HepG2 (cell line): ENCODE measurements around the gene DIS3L2. TPM values are rescaled to one million over a fixed set of nuclear protein-coding genes. Genes with fewer than 3 reads are reported as not detected.

Experiments used
- ATAC-seq: fragments of 200-7000 bp; cut with Tn5 transposase; 3 replicates; pipeline ENCODE4 v1.9.1; 2020; ENCODE audit warnings: mild to moderate bottlenecking, moderate library complexity
- BruUV-seq: library from RNA; stranded (reverse); fragments of 400-500 nt; replicated peaks from 2 replicates; lab custom pipeline; 2021; lab: Mats Ljungman, UMichigan
- CTCF ChIA-PET: fragments of 300-600 bp; formaldehyde crosslinking; extraction: SDS; loops from one replicate; lab custom pipeline; 2021; ENCODE audit warnings: low total read pairs, inconsistent platforms, low intra/inter-chr PET ratio; lab: Yijun Ruan, JAX
- POLR2A ChIA-PET: fragments of 350-600 bp; sonication (Branson Sonifier 250); formaldehyde crosslinking; loops from one replicate; lab custom pipeline; 2020; ENCODE audit warnings: antibody characterized with exemption, inconsistent platforms; lab: Yijun Ruan, JAX
- DNase-seq: peaks from one replicate; pipeline ENCODE4 v3.0.0-alpha.2; 2015; ENCODE audit warnings: low spot score
- FAIRE-seq: peaks from 3 replicates; lab custom pipeline; 2011; peaks lifted over from hg19 to GRCh38; lab: Jason Lieb, UNC
- H2AFZ ChIP-seq: one replicate; pipeline ENCODE4 v1.6.1; 2011; ENCODE audit warnings: low read length, inconsistent platforms
- H3K27ac ChIP-seq: fragments of 300-600 bp; 3 replicates; pipeline ENCODE4 v1.8.0; 2011; ENCODE audit warnings: mixed run types, mild to moderate bottlenecking, mixed read lengths, low read length, inconsistent platforms; ENCODE audit not compliant: insufficient read depth; ENCODE audit errors: extremely low read length
- H3K27me3 ChIP-seq, 2 experiments: fragments of 200-600 bp in 1 of 2; 2 replicates in 1 of 2; 3 replicates in 1 of 2; pipeline versions ENCODE4 v1.6.0 to v1.8.0; 2011; ENCODE audit warnings: low read length in 2 of 2, mild to moderate bottlenecking in 2 of 2, moderate library complexity in 2 of 2, inconsistent platforms in 1 of 2; ENCODE audit not compliant: insufficient read depth in 2 of 2, control insufficient read depth in 1 of 2
- H3K36me3 ChIP-seq, 2 experiments: fragments of 200-600 bp in 1 of 2; replicated peaks in 1 of 2; 2 replicates in 1 of 2; 3 replicates in 1 of 2; pipeline versions ENCODE4 v1.5.1 to v1.8.0; 2011; ENCODE audit warnings: low read length in 2 of 2, inconsistent platforms in 1 of 2; ENCODE audit not compliant: insufficient read depth in 2 of 2, control insufficient read depth in 1 of 2
- H3K4me1 ChIP-seq: 2 replicates; pipeline ENCODE4 v1.5.1; 2012; ENCODE audit warnings: low read length, inconsistent platforms; ENCODE audit not compliant: insufficient read depth
- H3K4me2 ChIP-seq: 2 replicates; pipeline ENCODE4 v1.6.0; 2011; ENCODE audit warnings: low read depth, low read length, inconsistent platforms
- H3K4me3 ChIP-seq, 3 experiments: fragments of 200-600 bp in 1 of 3; sonication (generic), shearing (Covaris generic) in 1 of 3; replicated peaks in 1 of 3; 2 replicates each; pipeline ENCODE4 v1.5.1; 2011 to 2016; ENCODE audit warnings: low read length in 3 of 3, inconsistent platforms in 2 of 3, low read depth in 2 of 3, mild to moderate bottlenecking in 2 of 3, control low read depth in 1 of 3, mixed read lengths in 1 of 3; ENCODE audit not compliant: insufficient read depth in 1 of 3
- H3K79me2 ChIP-seq: one replicate; pipeline ENCODE4 v1.6.1; 2011; ENCODE audit warnings: low read length, inconsistent platforms; ENCODE audit not compliant: insufficient read depth
- H3K9ac ChIP-seq: 2 replicates; pipeline ENCODE4 v1.6.0; 2011; ENCODE audit warnings: mild to moderate bottlenecking, low read depth, low read length, inconsistent platforms; ENCODE audit not compliant: insufficient read depth
- H3K9me3 ChIP-seq: 2 replicates; pipeline ENCODE4 v1.5.1; 2012; ENCODE audit warnings: mild to moderate bottlenecking, low read length
- H4K20me1 ChIP-seq: 2 replicates; pipeline ENCODE4 v1.6.0; 2011; ENCODE audit warnings: inconsistent platforms, mild to moderate bottlenecking, low read length, moderate library complexity; ENCODE audit not compliant: insufficient read depth
- GATAD2A ChIP-seq: IDR thresholded peaks from 2 replicates; pipeline ENCODE4 v1.6.1; 2016
- NR2C2 ChIP-seq: sonication (generic); formaldehyde crosslinking; IDR thresholded peaks from 2 replicates; pipeline ENCODE4 v1.4.0; 2020; ENCODE audit warnings: missing genetic modification reagents, mild to moderate bottlenecking, moderate library complexity, borderline replicate concordance
- TAF15 ChIP-seq: fragments of 200-400 bp; formaldehyde crosslinking; IDR thresholded peaks from one replicate; pipeline ENCODE4 v1.6.1; 2018; ENCODE audit warnings: mild to moderate bottlenecking, low read depth, low read length; ENCODE audit not compliant: poor library complexity, severe bottlenecking
- TBX2 ChIP-seq: sonication (generic); formaldehyde crosslinking; IDR thresholded peaks from 2 replicates; pipeline ENCODE4 v1.5.0; 2020; ENCODE audit warnings: missing genetic modification reagents, mild to moderate bottlenecking, borderline replicate concordance
- TCF12 ChIP-seq, 2 experiments: fragments of 450-650 bp in 1 of 2; sonication (generic) in 1 of 2; formaldehyde crosslinking in 1 of 2; IDR thresholded peaks; 2 replicates each; pipeline versions ENCODE4 v1.6.1 to v1.8.0; 2017 to 2022; ENCODE audit warnings: antibody characterized with exemption in 1 of 2, mild to moderate bottlenecking in 1 of 2, missing genetic modification reagents in 1 of 2, moderate library complexity in 1 of 2
- ZNF232 ChIP-seq: sonication (generic); formaldehyde crosslinking; IDR thresholded peaks from 2 replicates; pipeline ENCODE4 v1.4.0; 2020; ENCODE audit warnings: missing genetic modification reagents, borderline replicate concordance
- ZNF468 ChIP-seq: sonication (generic); formaldehyde crosslinking; IDR thresholded peaks from 2 replicates; pipeline ENCODE4 v1.8.0; 2022; ENCODE audit warnings: mild to moderate bottlenecking, moderate library complexity, missing genetic modification reagents
- ZNF496 ChIP-seq: sonication (generic); formaldehyde crosslinking; IDR thresholded peaks from 2 replicates; pipeline ENCODE4 v1.8.1; 2023; ENCODE audit warnings: mild to moderate bottlenecking, moderate library complexity, missing genetic modification reagents; ENCODE audit not compliant: insufficient replicate concordance
- ZNF691 ChIP-seq: sonication (generic); formaldehyde crosslinking; IDR thresholded peaks from 2 replicates; pipeline ENCODE4 v1.4.0; 2020; ENCODE audit warnings: missing genetic modification reagents, low read depth, mild to moderate bottlenecking, borderline replicate concordance
- ZNF782 ChIP-seq: sonication (generic); formaldehyde crosslinking; IDR thresholded peaks from 2 replicates; pipeline ENCODE4 v1.4.0; 2020; ENCODE audit warnings: missing genetic modification reagents, mild to moderate bottlenecking, borderline replicate concordance
- WGBS: methylation state at CpG from one replicate; pipeline ENCODE4 v1.1.6; 2017; ENCODE audit warnings: low lambda C conversion rate; 5-methylcytosine and 5-hydroxymethylcytosine counted together
- in situ Hi-C: cut with HindIII; loops from 2 replicates; pipeline ENCODE4 v1.10.0; 2017; ENCODE audit warnings: low pct_unique_long_range_greater_than_20kb; ENCODE audit not compliant: extremely low pct_ligation_motif_present
- intact Hi-C: fragments of 100-400 bp; cut with micrococcal nuclease; formaldehyde crosslinking; loops from one replicate; pipeline ENCODE4 v1.10.0; 2022; ENCODE audit not compliant: unreplicated experiment
- polyA plus RNA-seq, 8 experiments: library from polyadenylated mRNA; depleted of rRNA in 3 of 8; stranded (reverse) in 7 of 8; unstranded in 1 of 8; fragments of >200 nt; fragmentation: Illumina TruSeq in 4 of 8; extraction: Trizol in 4 of 8; gene quantifications; 2 replicates each; pipeline versions ENCODE4 v1.2.1 to v1.2.3, GENCODE V29; 2011 to 2016; ENCODE audit warnings: low read depth in 4 of 8, missing spikeins in 1 of 8, mixed read lengths in 1 of 8; ENCODE audit not compliant: insufficient read depth in 1 of 8
- total RNA-seq, 5 experiments: library from RNA; depleted of rRNA; stranded (reverse); fragments of >200 nt; fragmentation: Illumina TruSeq; extraction: Trizol; gene quantifications; 2 replicates each; pipeline ENCODE4 v1.2.3, GENCODE V29; 2016; ENCODE audit warnings: low read depth in 1 of 5

Gene DIS3L2
- total and polyA plus RNA-seq, 2 of the 13 experiments (the other 11 are each of a cell fraction or from before 2014, with no cell fraction given), result 7.0 to 23.9 TPM

GRCh38 chr2:232014681-232015080 is 53.2 kb downstream of the DIS3L2 start:
- H3K4me1 ChIP-seq, result 0 out of 2 replicates have a peak, but pooled peaks cover under 1% of the 10 kb centered on the region
- no peak overlapping the region for H2AFZ ChIP-seq
- no peak for TF ChIP-seq ZNF232
- no peak for TF ChIP-seq GATAD2A (CRISPR knock-in tag)
- TF ChIP-seq TAF15, result no peak
- no peak for TF ChIP-seq TBX2 (CRISPR knock-in tag)
- TF ChIP-seq NR2C2 (CRISPR knock-in tag), result no peak
- TF ChIP-seq TCF12 (IDR thresholded peaks at IDR 0.05), result no peak
- TF ChIP-seq TCF12 (CRISPR knock-in tag; IDR thresholded peaks at IDR 0.05), result no peak
- no peak for TF ChIP-seq ZNF782
- no peak for TF ChIP-seq ZNF691
- TF ChIP-seq ZNF496 (CRISPR knock-in tag), result no peak
- TF ChIP-seq ZNF468 (CRISPR knock-in tag), result no peak
- H4K20me1 ChIP-seq, result no peaks in the 10 kb centered on the region
- no TSS peak for BruUV-seq
- no peaks in the 10 kb centered on the region for H3K9me3 ChIP-seq
- H3K4me2 ChIP-seq, result no peak overlapping the region
- no peak overlapping the region for H3K4me3 ChIP-seq
- DNase-seq, result no peak
- ATAC-seq, result no peak
- peaks cover 3 to 27% of the 10 kb centered on the region in 2 experiments; a peak in 3 of 5 replicates for H3K36me3 ChIP-seq
- ChIA-PET POLR2A (no interaction called here), CTCF (no interaction called here)
- H3K9ac ChIP-seq, result no peak overlapping the region
- no peaks in the 10 kb centered on the region for H3K27me3 ChIP-seq
- intact Hi-C loops, result no loop called here
- peaks cover 5% of the 10 kb centered on the region for H3K79me2 ChIP-seq
- 98% methylated on average over 4 of the region's 4 CpGs for WGBS
- in situ Hi-C loops, result no loop called here
- no peak overlapping the region for H3K27ac ChIP-seq
- FAIRE-seq, result no peak
